ENCODE measurements around the gene APOF.

DNA sequence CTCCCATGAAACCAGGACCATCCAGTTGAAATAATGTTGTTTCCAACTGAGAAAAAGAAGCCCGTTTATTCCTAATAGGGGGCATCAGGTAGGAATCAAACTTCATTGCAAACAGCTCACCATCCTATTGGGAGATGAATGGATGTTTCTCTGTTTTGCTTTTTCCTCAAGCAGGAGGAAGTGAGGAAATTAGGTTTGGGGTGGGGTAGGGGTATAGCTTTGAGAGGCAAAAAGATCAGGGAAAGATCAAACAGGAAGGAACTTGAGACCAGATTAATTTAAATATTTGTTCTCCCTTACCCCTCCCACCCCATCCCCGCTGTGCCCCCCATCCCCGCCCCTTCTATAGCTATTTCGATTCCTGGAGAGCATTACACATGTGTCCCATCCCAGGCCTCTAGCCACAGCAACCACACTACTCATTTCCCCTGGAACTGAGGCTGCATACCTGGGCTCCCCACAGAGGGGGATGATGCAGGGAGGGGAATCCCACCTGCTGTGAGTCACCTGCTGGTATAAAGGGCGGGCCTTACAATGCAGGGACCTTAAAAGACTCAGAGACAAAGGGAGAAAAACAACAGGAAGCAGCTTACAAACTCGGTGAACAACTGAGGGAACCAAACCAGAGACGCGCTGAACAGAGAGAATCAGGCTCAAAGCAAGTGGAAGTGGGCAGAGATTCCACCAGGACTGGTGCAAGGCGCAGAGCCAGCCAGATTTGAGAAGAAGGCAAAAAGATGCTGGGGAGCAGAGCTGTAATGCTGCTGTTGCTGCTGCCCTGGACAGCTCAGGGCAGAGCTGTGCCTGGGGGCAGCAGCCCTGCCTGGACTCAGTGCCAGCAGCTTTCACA is 24.1 kb downstream of the APOF start, which contains the start of gene IL23A:
- TF ChIP-seq POLR2A (IDR thresholded peaks at IDR 0.05) (peak in 1 of 3 donors; percentile 11), CTCF (IDR thresholded peaks at IDR 0.05) (no peak)

Measured in body of pancreas (tissue), 4 donors.